ENCODE measurements around the gene CEP104.

The CEP104 gene

DNA sequence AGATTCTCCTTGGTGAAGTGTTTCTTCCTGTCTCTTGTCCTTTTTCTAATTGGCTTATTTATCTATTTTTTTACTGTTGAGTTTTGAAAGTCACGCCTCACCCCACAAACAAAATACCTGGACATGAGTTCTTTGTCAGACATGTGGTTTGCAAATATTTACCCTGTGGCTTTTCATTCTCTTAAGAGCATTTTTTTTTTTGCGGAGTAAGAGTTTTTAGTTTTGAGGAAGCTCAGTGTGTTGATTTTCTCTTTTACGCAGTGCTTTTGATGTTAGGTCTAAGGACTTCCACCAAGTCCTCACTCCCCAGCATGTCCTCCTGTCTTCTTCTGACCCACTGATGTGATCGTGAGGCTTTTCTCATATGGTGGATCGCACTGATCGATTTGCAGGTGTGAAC, 7.9 kb upstream of the CEP104 start:
- no peak for DNase-seq

DNA sequence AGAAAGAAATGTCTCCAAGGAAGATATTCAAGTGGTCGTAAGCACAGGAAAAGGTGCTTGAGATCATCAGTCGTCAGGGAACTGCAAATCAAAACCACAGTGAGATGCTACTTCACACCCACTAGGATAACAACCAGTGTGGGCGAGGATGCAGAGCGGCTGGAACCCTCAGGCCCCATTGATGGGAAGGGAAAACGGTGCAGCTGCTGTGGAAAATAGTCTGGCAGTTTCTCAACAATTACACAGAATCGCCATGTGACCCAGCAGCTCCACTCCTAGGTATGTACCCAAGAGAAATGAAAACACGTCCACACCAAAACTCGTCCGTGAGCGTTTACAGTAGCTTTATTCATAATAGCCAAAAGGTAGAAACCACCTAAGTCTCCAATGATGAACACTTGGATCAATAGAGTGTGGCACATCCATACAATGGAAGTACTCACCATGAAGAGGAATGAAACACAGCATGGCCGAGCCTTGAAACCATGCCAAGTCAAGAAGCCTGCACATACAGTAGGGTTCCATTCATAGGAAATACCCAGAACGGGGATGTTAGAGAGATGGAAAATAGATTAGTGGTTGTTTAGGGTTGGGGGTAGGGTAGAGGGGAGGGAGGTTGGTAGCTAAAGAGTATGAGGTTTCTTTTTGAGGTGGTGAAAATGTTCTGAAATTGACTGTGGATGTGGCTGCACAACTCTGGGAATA, 6.4 kb upstream of the CEP104 start:
- no peak for DNase-seq

DNA sequence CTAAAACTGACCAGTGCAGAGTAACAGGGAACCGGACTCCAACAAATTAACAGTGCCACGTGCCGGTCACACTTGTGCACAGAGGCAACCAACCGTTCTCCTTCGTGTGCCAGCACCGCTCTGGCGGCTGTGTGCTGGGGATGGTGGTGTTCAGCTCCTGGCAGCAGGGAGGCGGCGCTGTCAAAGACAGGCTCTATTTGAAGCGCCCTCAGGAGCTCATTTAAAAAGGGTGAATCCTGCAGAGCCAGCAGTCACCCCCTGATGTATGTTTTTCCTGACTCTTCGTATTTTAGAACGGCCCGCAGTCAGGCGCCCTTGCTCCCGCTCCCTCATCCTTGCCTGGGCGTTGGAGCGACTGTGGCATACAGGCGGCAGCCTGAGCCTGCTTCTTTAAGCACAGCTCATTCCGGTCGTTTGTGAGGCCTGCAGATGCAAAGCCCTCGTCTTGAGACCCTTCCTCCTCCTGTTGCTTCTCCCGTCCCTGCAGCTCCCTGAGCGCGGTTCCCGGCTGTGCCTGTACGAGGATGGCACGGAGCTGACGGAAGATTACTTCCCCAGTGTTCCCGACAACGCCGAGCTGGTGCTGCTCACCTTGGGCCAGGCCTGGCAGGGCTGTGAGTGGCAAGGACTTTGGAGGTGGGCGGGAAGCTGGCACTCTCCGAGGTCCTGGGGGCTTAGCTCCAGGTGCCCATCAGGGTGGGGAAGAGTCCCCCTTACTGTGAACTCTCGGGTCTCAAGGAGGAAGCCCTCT, 1.4 kb upstream of the CEP104 start:
- no peak for DNase-seq

DNA sequence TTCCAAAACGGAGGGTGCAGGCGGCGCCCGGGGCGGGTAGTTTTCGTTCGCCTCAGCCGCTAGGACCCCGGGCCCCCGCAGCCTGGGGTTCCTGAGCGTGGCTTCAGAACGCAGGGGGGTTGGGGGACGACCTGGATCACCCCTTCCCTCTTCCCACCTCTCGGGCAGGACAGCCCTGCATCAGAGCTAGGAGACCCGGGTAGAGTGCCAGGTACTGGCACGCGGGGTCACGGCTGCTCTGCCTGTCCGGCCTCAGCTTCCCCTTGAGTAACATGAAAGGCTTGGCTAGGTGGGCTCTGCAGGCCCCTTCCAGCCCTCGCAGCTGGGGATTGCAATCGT, 749 bp upstream of the CEP104 start:
- DNase-seq: no peak

DNA sequence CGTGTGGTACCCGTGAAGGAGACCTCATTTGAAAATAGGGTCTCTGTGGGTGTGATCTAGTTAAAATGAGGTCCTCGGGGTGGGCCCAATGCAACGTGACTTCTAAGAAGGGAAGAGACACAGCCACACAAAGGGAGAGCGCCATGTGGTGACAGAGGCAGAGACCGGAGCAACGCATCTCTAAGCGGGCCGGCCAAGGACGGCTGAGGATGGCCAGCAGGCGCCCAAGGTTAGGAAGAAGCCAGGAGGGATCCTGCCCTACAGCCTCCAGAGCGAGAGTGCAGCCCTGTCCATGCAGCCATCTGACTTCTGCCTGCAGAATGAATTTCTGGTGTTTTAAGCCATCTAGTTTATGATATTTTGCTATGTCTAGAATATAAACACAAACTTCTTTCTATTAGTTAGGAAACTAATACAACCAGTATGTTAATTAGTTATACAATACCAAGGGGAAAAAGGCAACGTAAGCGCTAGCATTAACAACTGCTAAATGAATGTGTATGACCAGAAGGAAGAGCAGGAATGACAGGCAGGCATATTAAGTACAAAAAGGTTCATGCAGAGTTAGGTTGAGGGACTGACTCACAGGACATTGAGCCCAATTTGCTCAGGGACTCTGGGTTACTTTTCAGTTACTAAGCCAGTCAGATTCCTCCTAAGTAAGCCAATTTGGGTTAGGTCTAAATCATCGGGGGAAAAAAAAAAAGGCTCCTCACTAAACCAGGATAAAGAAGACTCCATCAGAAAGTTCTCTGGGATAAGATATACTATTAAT, 4.1 kb downstream of the CEP104 start:
- DNase-seq: no peak

DNA sequence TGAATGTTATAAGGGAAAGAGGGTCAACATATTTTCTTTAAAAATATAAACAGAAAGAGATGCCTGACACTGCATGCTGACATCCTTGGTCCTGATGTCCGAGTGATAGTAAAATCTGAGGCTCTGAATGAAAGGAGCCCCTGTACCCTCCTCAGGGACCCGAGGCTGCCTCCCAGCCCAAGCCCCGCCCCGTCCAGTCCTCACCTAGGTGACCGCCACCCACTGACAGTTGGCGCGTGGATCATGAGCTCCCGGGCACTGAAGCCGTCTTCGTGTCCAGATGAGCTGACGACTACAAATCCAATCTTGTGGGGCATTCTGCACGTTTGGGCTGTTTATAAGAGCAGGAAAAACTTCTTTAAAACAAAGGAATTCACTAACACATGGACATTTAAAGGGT, 4.9 kb downstream of the CEP104 start:
- DNase-seq: no peak

DNA sequence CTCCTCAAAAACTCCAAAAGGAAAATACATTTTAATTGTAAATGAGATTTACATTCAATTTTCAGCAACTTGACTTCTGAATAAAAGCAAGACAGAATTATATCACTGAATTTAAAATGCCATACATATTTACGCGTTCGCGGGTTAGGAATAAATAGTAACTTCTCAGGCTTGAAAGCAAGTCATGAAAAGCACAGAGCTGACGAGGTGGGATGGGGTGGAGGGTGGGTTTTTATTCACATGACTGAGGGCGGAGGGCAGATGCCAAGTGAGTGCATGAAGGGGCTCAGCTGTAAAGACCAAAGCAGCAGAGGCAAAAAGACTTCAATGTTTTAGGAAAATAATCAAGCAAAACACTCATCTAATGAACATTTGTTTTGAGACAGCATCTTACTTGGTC, 5.7 kb downstream of the CEP104 start:
- DNase-seq: no peak

DNA sequence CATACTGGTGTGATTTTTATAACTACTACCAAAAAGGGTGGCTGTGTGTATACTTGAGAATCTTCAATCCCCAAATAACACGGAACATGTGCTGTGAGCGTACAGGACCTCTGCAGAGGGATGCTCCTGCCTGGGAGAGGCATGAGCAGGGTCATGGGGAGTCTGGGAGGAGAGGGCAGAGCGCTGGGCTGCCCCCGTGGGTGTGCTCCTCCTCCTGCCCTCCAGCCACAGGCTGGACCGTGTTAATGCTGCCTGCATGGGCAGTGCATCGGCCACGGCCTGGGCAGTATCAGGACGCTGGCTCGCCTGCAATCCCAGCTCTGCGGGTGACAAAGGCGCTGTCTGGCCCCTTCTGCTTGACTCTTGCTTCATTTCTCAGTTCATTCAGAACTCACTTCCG, 6.2 kb downstream of the CEP104 start:
- DNase-seq: no peak

DNA sequence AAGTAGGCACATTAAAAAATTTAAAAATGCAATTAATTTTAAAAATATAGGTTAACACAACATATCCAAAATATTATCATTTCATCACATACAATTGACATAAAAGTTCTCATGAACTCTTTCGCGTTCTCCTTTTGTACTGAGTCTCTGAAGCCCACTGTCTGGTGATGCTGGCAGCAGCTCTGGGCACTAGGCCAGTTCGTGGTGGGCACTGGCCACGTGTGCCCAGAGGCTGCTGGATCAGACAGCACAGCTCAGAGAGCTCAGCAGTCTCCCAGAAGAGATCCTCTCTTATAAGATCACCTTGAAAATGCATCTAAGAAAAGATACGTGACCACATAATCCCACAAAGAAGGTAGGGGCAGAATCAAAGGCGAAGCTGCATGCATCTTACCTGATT, 9.9 kb downstream of the CEP104 start:
- DNase-seq: no peak

DNA sequence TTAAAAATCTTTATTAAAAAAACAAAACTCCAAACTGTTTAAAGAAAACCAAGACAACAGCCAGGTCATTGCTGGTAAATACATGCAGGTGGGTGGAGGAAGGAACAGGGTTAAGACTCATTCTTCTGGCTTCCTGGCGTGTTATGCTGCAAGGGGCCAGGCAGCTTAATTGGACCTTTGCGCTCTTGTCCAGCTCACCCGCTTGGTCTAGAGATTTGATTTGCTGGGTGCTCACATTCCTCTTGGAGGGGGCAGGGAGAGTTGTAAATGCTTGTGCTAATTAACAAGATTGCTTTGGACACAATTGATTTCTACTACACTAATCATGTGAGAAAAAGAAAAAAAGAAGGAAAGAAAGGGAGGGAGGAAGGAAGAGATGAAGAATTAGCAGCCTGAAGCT, 10.5 kb downstream of the CEP104 start:
- no peak for DNase-seq

DNA sequence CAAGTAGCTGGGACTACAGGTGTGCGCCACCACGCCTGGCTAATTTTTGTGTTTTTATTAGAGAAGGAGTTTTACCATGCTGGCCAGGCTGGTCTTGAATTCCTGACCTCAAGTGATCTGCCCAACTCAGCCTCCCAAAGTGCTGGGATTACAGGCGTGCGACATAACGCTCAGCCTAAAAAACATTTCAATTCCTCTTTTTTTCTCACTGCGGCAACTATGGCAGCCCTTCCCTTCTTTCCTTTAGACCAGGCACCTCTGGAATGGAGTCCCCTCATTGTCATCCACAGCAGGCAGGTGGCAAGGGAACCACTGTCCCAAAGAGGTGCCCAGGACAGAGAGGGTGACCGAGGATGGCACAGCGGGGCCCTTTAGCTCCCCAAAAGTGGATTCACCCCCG, 14.1 kb downstream of the CEP104 start:
- DNase-seq: no peak

DNA sequence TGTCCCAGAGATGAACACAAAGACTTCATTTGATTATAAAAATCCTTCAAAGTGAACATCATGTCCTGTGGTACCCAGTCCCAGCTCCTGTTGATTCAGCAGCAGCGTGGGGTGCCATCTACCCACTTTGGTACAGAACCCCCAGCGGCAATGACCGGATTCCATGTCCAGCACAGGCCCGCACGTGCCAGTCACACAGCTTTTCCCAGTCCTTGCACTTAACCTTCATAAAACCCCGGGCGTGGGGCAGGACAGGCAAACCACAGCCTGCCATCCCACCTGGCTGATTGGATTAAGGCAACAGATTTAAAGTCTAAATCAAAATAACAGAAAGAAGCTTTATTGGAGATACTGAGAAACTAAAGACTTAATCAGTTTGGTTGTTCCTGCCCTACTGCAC, 15.5 kb downstream of the CEP104 start:
- DNase-seq: no peak

DNA sequence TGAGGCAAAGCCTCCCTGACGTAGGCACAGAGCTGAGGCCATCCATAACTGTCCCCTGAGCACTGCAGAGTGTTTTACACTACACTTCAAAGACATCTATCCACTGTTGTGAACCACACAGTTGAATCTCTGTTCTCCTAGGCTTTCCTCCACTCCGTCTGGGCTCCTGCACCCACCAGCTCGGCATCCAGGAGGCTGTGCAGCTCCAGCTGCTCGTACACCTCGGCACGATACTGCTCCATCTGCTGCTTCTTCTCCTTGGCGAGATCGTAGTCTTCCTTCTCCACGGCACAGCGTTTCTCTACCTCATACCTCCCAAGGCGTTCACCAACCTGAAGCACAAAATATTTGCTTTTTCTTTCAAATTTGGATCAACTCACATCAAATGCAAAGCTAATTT, 18.2 kb downstream of the CEP104 start:
- no peak for DNase-seq

DNA sequence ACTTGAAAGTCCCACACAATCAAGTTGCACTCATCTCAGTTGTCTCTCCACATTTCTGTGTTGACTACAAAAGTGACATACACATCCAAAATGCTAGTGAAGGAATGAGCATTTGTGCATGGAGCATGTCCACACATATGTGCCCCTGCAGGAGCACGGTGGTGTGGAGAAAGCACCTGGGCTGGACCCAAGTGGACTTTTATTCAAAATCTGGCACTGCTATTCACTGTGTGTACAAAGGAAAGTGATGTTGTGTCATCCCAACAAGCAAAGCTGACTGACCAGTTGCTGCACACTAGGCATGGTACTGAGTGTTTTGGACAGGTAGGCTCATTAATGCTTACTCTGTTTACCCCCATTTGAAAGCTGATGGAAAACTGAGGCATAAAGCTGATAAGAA, 19.3 kb downstream of the CEP104 start:
- no peak for DNase-seq

DNA sequence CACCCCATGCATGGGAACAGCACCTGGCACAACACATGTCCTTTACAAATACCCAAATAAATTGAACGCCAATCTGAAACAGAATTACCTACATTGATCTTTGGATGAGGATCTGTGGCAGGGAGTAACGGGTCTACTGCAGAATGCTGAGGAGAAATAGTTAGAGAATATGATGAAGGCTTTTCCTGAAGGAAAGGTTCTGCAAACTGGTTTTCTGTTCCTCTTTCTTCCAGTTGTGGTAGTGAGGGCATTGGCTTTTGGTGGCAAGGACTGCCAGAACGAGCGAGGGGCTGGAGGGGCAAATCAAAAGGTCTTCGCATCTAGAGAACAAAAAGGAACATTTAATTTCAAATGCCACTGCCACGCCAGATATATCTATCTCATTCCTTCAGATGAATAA, 19.8 kb downstream of the CEP104 start:
- no peak for DNase-seq

DNA sequence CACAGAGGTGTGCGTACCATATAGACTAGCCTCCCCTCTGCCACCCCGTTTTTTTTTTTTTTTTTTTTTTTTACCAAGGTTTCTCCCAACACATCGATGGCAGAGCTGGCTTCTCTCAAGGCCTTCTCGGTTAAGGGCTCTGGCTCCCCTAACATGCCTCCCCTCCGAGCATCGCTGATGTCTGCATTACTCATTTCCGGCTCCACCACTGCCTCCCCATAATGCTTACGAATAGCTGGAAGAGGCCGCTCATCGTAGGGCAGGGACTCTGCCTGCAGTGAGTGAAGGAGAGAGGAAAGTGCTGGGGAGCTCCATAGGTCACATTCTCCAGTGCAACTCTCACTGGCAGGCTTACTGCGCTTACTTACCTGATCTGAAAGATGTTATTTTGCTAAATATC, 20.6 kb downstream of the CEP104 start:
- no peak for DNase-seq

DNA sequence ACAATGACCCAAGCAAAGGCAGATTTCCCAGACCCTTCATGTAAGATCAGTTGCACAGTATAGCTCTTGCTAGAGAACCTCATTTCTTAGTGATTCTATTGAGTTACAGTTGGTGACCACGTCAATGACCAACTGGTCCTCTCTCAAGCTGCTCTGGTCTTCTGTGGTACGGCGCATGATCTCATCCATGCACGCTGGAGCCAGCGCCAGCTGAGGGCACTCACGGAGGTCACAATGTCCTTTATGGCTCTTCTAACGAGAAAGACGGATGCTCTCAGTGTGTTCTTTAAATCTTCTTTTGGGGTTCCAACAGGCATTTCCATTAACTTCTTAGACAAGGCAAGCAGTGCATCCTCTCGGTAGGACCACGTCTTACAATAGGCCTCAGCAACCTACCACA, 22.3 kb downstream of the CEP104 start:
- DNase-seq: no peak

DNA sequence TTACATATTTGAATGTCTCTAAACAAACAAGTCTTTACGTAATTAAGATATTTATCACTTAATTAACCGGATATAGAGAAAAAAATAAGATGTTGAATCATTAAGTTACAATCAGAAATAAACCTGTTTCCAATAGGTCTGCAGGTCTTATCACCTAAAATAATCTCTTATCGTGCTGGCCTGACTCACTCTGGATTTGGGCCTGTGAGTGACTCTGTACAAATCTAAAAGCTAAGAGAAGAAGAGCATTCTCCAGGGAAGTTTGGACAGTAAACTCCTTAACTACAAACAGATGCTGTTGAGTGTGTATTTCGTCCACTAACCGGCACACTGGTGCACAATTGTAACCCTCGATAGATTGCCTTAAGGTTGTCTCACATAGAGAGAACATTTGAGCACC, 25.3 kb downstream of the CEP104 start:
- no peak for DNase-seq

DNA sequence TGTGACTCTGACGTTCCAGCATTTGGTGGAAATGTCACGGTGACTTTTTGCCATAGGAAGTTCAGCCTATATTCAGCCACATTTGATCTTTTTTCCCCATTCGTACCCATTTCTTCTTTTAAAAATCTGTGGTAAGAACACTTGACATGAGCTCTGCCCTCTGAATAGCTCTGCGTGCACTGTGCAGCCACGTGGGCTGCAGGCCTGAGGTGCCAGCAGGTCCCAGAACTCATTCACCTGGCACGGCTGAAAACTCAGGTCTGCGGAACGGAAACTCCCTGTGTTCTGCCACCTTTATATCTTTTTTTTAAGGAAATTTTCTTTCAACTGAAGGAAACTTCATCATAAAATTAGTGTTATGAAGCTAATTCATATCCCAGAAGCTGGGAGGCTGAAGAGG, 28.6 kb downstream of the CEP104 start:
- DNase-seq: no peak

DNA sequence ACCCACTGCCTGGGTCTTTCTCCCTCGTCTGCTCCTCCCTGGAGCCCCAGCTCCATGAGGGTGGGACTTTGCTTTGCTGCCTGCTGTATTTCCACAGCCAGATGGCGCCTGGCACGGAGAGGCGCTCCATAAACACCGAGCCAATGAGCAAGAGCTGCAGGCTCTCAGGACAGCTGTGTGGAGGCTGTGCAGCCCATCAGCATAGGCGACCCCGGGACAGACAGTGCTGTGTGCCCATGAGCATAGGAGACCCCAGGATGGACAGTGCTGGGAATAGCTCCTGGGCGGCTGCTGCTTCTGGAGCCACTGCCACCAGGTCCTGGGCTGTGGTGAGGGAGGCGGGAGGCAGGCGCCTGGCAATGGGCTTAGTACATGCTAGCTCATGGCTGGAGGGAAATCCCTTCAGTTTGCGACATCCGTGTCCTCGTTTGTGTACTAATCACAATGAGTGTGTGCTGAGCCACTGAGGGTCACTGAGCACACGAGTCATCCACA, 29.2 kb downstream of the CEP104 start:
- DNase-seq: no peak

DNA sequence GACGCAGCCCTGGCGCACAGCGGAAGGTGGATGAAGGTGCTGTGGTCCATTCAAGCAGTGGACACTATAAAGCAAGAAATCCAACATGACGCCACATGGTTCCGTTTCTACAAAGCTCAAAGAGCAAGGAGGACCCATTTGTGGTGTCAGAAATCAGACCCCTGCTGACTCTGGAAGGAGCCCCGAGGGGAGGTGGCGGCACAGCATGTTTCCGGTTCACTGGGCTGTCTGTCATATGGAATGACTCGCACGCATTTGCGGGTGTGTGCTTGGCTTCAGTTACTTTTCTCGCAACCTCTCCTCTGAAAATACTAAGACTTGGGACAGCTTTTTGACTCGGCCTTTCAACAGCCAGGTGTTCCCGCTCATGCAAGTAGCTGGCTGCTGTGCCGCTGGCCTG, 31.7 kb downstream of the CEP104 start:
- DNase-seq: no peak

DNA sequence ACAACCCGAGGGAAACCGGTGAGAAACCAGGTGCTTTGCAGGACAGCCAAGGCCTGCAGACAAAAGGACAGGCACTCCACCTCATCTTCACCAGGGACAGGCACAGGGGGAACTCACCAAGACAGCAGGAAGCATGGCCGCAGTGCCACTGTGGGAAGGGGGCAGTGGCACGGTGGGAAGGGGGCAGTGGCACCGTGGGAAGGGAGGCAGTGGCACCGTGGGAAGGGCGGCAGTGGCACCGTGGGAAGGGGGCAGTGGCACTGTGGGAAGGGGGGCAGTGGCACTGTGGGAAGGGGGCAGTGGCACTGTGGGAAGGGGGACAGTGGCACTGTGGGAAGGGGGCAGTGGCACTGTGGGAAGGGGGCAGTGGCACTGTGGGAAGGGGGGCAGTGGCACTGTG, 32.4 kb downstream of the CEP104 start:
- DNase-seq: no peak

DNA sequence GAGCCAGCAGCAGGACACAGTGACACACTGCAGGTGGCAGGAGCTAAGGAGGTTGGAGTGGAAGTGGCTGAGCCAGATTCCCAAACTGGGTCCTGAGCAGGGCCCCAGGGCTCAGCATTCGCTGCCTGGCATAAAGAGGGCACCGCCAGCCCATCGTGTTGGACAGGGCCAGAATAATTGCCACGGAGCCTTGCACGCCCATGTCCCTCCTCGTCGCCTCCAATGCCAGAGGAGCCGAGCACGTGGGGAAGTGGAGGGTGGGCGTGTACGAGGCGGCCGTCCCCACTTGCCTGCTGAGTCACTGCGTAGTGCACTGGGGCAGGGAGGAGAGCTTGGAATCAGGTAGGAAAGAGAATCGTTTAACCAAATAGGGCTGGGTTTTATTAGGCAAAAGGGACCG, 34.6 kb downstream of the CEP104 start:
- no peak for DNase-seq

DNA sequence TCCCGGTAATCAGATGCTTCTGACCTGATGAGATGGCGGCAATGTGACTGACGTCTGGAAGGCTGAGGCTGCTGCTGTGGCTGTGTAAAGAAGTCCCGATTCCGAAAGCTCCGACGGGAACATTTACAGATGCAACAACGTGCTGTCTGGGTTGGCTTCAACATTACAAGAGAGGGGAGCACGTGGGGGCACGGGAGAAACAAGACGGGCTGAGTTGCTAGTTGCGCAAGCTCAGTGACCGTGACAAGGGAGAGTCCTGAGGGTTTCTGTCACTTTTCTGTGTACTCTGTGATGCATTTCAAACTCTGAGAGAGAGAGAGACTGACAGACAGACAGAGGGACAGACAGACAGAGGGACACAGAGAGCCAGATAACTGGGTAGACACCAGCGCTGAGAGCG, 35.1 kb downstream of the CEP104 start:
- DNase-seq: no peak
